Dedifferentiated amniotic fluid mesenchymal stem cell (primary cell): ENCODE results near the gene SHH.
"Not testable (repeated sequence)": the region's sequence is repeated elsewhere in the genome, so short reads cannot be mapped to it uniquely, and the experiment has no call there.

ENCODE experiments used
- DNase-seq: peaks from one replicate; pipeline ENCODE4 v3.0.0-alpha.2; 2016; ENCODE audit errors: extremely low spot score

Gene SHH

DNA sequence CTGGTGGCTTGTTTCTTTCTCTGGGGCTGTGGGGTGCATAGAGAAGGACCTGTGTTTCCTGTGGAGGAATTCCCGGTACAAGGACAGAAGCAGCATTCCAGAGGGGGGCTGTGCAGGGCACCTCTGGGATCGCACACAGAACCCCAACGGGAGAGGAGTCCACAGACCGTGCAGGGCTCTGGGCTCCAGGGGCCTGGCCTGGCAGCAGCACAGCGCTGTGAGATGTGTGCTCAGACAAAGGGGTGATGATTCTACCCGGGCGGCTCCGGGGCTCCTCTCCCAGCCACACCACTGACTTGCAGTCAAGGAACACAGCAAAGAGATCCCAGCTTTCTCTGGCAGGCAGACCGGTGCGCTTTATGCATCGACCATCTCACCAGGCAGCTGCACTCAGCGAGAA, 6.9 kb upstream of the SHH start:
- no peak for DNase-seq

DNA sequence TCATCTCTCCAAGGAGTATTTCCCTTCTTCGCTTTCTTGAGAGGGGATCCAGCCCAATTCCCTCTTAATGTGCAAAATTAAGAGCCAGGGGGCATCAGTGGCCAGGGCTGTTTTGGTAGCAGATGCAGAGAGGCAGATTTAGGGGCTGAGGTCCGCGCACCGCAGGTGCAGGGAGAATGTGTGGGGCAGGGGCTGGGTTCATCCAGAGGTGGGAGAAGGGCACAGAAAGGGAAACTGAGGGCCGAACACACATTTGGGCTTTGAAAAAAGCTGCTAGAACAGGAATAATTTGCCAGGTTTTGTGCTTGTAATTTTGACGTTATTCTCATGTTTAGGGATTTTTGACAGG, 6.5 kb upstream of the SHH start:
- DNase-seq: no peak

DNA sequence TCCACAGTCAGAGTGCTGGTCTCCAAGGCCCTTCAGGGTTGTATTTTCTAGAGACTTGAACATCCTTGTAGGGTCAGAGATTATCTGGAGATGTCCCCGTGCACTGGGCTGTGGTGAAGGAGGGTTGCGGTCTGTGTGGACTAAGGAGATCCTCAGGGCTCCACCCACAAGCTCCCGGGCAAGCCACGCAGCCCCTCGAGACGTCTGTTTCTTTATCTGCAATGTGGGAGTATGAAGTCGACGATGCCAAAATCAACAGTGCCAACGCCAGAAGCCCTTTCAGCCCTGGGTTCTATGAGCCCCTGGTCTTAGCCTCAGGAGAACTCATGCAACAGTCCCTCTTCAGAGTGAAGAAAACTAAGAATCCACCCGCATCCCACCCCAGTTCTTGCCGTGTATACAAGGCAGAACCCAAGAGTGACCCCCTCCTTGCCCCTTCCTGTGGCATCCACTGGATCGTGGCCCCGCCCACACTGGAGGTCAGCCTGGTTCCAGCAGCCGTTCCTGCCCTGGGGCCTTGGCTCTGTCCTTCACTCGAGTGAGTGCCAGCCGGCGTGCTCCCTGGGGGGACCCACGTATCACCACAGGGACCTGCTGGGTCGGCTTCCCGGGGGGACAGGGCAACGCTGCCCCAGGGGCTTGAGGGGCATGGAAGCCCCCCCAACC, 6.0 kb upstream of the SHH start:
- no peak for DNase-seq

DNA sequence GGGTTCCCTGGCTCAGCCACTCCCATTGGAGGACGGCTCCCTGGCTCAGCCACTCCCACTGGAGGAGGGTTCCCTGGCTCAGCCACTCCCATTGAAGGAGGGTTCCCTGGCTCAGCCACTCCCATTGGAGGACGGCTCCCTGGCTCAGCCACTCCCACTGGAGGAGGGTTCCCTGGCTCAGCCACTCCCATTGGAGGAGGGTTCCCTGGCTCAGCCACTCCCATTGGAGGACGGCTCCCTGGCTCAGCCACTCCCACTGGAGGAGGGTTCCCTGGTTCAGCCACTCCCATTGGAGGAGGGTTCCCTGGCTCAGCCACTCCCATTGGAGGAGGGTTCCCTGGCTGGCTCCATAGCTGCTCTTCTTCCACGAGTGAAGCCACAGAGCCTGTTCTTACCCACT, 5.3 kb upstream of the SHH start:
- not testable (repeated sequence) for DNase-seq

GRCh38 chr7:155816996-155817395, 4.7 kb upstream of the SHH start:
- no peak for DNase-seq

DNA sequence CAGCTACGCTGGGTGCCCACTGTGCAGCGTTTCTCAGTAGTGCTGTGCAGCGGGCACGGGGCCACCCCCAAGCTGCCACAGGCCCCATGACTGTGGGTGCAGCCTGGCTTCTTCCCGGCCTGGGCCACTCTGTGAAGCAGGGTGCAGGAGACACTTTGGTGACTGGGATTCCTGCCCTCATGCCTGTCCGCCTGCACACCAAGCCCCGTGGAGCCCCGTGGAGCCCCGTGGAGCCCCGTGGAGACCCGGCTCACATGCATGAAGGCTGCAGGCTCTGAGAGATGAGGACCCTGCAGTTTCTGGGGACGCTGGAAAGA, 3.9 kb upstream of the SHH start:
- no peak for DNase-seq

DNA sequence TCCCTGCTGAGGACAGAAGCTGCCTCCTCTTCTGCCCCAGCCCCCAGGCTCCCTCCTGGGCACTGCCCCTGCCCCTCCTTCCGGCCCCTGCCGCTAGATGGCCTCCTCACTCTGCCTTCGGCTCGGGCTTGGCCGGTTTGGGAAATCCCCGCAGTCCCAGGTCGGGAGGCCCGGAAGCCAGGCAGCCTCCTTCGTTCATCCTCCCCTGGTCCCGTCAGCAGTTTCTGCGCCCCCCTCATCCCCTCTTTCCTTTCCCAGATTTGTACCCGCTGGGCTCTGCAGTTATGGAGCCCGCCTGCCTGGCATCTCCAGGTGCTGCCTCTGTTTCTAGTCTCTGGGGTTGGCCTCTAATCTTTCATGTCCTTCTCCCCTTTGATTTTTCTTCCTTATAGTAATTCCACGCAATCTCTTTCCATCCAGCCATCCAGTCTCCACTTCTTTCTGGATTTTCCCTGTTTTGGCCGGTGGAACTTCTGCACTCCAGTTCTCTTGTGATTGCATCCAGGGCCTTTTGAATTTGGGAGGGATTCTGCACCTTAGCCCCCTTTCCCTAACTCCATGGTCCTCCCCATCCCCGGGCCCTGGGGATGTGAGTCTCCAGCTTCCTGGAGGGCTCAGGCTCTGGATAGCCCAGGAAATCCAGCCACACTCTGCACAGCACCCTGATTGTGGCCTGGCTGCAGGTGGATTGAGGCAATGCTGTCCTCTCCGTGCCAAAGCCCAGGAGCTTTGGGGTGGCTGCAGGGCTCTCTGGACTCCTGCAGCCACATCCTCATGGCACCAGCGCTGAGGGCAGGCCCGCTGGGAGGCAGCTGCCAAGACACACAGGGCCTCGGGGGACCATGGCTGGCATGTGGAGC, 3.3 kb upstream of the SHH start:
- no peak for DNase-seq

- DNase-seq: no peak
These were observed 2.3 kb upstream of the SHH start for GRCh38 chr7:155814316-155815276.

- no peak for DNase-seq
These were observed 1.5 kb upstream of the SHH start for GRCh38 chr7:155813546-155814315.

GRCh38 chr7:155813125-155813524, 862 bp upstream of the SHH start:
- DNase-seq: no peak

DNA sequence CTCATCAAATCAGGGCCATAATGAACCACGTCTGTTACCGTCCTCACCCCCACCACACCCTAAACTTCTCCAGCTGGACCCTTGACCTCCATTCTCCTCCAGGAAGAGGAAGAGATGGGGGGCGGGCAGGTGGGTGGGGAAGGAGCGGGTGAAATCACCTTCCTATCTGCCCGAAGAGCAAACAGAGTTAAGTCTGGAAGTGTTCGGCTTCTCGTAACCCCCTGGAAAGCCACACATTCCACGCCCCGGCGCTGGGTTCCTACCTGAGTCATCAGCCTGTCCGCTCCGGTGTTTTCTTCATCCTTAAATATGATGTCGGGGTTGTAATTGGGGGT, 736 bp downstream of the SHH start:
- DNase-seq: no peak

DNA sequence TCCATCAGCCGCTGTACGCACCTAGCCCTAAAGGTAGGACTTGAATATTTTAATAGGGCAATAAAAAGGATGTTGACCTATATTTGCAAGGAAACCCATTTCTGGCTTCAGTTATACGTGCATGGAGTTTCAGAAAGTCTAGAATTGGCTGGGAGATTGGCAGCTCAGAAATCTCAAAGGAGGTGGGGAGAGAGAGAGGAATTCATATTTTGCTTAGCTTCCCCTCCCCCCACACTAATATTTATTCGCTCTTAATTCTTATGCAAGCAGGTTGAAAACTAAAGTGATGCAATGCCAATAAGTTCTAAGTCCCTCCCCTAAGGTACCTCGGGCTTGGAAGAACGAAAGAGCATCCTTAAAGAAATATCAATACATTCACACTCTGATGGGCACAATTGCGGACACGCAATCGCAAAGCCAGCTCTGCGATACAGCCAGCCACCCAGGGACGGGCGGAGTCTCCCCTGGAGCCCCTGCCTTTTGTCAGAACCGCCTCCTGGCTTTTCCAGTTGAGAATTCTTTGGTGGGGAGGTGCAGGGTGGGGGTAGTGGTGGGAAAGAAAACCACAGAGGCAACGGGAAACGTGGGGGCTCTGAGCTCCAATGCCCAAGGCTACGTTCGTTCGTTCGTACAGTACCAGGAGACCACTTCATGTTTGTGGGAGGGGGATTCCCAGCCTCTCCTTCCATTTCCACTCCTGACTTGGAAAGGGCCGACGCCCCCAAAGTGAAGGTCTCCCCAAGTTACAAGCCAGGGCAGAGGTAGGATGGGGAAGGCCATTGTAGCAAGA, 1.3 kb downstream of the SHH start:
- DNase-seq: no peak

DNA sequence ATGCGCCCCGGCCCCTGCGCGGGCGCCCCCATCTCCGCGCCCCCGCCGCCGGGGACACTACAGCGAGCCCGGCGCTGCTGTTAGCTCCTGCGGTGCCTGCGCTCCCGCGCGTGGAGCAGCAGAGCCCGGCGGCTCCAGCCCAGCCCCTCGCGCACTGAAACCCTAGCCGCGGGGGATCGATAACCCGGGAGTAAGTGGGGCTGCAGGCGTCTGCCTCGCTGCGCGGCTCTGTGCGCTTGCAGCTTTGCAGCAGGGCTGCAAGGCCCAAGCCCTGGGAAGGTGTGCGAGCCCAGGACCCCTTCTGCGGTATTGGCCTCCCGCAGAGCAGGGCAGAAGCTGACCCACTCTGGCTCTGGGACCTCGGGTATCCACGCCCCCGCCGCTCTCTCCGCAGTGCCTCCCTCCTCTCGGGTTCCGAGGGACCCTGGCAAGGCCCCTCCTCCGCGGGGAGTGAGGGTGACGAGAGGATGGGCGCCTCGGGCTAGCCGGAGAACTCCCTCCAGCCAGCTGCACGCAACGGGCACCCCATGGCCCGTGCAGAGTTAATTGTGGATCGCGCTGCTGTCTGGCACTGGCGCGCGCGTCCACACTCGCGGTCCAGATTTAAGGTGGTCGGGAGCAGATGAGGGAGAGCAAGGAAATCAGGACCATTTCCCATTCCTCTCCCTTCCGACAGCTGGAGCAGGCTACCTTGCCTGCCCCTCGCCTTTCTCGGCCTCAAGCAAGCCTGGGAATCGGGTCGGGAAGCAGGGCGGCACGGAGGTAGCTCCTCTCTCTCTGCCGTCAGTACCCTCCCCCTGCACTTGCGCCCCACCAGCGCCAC, 2.1 kb downstream of the SHH start:
- DNase-seq: no peak

DNA sequence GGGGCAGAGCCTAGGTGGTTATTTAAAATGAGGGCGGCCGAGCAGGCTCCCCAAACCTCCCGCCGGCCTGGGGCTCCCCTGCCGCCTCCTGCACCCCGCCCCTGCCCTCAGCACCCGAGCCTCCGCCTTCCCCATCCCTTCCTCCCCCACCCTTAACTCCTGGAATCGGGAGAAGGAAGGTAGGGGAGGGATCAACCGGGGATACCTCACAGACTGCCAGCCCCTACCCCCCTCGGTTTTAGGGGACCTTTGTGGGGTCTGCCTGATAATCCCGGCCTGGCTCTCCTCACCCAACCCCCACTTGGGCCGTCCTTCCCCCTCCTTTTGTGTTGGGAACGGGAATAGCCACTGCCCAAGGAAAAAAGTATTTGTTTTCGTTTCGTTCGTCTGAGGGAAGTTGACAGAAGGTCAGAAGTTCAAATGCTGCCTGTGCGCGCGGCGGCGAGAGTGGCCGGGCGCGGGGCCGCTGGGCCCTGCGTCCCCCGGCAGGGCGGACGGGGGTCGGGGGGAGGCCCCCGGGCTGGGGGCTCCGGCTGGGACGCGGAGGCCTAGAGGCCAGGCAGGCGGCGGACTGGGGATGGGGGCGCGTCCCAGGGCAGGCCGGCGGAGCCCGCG, 2.8 kb downstream of the SHH start:
- DNase-seq: no peak

GRCh38 chr7:155808549-155809331, 3.5 kb downstream of the SHH start:
- DNase-seq: no peak

DNA sequence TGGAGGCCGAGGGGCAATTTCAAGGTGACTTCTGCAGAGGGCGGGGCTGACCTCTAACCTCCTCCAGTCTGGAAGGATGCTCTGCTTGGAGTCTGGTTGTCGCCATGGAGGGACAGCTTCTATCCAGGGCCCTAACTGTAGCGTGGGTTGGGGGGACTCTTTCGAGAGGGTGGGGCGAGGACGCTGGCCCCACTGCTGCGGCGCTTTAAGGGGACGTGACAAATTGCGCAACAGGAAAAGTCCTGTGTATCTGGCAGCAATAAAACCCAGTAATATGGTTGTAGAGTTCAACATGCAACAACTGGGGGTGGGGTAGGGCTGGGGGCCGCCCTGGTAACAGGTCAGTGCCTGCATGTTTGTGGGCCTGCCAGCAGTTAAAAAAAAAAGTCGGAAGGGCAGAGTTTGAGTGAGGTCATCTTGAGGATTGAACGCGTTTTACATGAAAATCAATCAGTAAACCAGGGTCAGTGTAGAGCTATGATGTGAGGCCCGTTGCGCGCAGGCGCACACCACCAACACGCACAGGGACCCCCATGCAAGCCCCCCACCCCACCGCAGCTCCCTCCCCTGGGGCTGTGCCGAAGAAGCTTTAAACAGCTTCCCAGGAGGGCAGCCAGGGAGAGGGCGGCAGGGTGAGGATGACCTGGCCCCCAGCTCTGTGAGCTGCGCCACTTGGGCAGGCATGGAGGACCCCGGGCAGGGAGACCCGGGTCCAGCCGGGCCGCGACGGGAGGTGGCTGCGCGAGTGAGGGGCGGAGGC, 4.3 kb downstream of the SHH start:
- DNase-seq: no peak

- no peak for DNase-seq
These were observed 5.1 kb downstream of the SHH start for GRCh38 chr7:155807065-155807671.
